H7 (cell line): ENCODE results near the gene NTN1. TPM values are rescaled to one million over a fixed set of nuclear protein-coding genes. Genes with fewer than 3 reads are reported as not detected.

Experiments
- DNase-seq: peaks from one replicate; pipeline ENCODE4 v3.0.0; 2012
- H3K27me3 ChIP-seq: 2 replicates; pipeline ENCODE4 v1.6.0; 2011; ENCODE audit warnings: mild to moderate bottlenecking, low read length; ENCODE audit not compliant: control insufficient read depth, insufficient read depth
- H3K36me3 ChIP-seq: replicated peaks from 2 replicates; pipeline ENCODE4 v1.5.1; 2011; ENCODE audit warnings: low read length; ENCODE audit not compliant: control insufficient read depth, insufficient read depth
- H3K4me3 ChIP-seq: 2 replicates; pipeline ENCODE4 v1.5.1; 2011; ENCODE audit warnings: low read depth, mild to moderate bottlenecking, control low read depth, low read length, moderate library complexity; ENCODE audit not compliant: insufficient read depth
- total RNA-seq: library from RNA; depleted of rRNA; stranded (reverse); fragments of >200 nt; shearing (Covaris generic); gene quantifications from 2 replicates; pipeline ENCODE4 v1.2.3, GENCODE V29; 2014

Gene NTN1
- total RNA-seq, 1 experiment from 2014 or later, result 19.1 TPM

DNA sequence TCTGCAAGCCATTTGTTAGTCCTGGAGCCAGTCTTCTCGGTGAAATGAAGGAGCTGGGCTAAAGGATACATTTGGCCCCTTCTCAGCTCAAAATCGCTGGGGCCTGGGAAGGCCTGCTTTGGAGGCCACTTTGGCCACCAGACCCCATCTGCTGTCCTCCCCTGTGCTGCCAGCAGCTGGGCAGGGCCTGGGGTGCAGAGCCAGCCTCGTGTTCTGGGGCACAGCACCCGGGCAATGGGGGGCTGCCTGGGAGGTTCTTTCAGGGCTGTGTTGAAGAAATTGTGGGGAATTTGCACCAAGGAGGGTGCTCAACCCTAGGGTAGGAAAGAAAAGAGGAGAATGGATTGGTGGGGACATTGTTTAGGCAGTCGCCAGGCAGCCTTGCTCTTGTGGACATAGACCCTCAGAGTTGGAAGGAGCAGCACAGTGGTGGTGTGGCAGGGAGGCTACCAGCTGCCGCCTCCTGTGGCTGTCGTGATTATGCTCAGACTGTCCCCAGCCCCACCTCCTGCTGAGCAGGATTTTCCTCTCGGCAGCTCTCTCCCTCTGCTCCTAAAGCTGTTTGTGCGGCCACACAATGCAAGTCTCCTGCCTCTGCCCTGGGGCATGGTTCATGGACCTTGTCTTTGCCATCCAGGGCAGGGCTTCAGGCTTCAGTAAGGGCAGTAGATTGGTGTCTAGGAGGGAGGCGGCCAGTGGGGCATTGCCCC, 174.8 kb downstream of the NTN1 start:
- Histone ChIP-seq H3K4me3 (no peak overlapping the region), H3K36me3 (no peaks in the 10 kb centered on the region), H3K27me3 (no peaks in the 10 kb centered on the region)
- DNase-seq, result peak; percentile 70

DNA sequence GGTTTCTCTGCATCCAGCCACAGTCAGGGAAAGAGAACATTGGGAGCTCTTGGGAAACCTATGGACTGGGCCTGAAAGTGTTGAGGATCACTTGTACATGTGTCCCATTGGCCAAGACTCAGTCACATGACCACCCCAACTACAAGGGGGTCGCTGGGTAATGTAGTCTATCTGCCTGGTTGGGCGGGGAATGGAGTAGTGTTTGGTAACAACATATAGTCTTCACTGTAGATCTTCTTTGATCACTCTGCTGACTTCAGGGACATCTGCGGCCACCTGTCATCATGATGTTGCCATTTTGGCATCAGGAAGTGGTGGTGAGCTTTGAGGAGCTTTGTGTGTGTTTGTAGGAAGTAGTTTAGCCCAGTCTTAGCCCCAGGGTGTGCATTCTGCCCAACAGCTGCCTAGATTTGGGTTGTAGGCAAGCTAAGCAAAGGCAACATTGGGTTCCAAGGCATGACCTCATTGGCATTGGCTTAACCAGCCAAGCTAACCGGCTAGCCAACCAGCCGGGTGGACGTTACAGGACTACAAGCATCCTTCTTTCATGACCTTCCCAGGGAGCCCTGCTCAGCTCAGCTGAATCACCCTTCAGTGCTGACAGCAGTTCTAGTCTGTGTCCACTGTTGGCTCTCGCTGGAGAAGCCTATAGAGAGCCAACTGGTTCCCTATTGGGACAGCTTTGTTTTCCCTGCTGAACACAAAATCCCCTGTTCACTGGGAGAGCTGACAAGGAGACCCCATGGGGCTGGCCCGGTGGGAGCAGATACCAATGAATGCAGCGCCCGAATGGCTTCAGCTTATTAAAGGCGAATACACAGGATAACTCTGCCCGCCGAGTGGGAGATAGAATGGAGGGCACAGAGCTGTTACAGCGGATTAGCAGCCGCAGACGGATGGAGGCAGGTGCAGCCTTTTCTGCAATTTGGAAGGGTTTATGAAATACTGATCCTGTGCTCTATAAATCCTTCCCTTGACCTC, 178.6 kb downstream of the NTN1 start:
- DNase-seq, result peak; percentile 77

DNA sequence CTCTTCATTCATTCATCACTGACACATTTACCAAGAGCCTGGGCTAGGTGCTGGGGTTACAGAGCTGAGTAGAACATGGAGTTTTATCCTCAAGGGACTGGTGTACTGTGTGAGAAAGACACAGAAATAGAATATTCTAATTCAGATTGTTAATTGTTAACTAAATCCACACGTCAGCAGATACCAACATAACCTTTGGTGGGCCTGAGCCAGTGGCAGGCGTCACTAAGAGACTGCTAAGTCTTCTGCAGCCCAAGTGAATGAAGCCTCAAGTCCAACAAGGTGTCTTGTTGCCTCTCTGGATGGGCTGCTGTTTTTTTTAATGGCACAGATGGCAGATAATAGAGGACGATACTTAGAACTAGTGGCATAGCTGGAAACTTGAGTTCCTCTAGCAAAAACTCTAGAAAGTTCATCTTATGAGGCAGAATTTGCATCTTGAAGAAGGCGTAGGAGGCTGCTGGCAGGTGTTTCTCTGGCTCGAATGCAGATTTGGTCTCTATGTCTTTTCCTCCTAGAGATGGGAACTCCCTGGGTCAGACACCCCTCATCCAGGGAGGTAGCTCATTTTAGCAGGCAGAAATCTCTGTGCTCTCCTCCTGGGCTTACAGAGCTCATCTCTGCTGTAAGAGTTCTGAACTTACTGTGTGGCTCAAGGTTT, 179.5 kb downstream of the NTN1 start:
- DNase-seq, result no peak
- Histone ChIP-seq H3K27me3 (no peaks in the 10 kb centered on the region), H3K4me3 (no peak overlapping the region), H3K36me3 (no peaks in the 10 kb centered on the region)

More for the DNA sequence above, 178.6 kb downstream of the NTN1 start:
- H3K27me3 ChIP-seq, result no peaks in the 10 kb centered on the region
- no peak overlapping the region for H3K4me3 ChIP-seq
- no peaks in the 10 kb centered on the region for H3K36me3 ChIP-seq

GRCh38 chr17:9202532-9202931, 181.2 kb downstream of the NTN1 start:
- no peak for DNase-seq
- H3K4me3 ChIP-seq, result no peak overlapping the region
- H3K36me3 ChIP-seq, result no peaks in the 10 kb centered on the region
- H3K27me3 ChIP-seq, result no peaks in the 10 kb centered on the region

GRCh38 chr17:9203771-9204425, 182.6 kb downstream of the NTN1 start:
- no peak for DNase-seq
- Histone ChIP-seq H3K4me3 (no peak overlapping the region), H3K36me3 (no peaks in the 10 kb centered on the region), H3K27me3 (no peaks in the 10 kb centered on the region)

DNA sequence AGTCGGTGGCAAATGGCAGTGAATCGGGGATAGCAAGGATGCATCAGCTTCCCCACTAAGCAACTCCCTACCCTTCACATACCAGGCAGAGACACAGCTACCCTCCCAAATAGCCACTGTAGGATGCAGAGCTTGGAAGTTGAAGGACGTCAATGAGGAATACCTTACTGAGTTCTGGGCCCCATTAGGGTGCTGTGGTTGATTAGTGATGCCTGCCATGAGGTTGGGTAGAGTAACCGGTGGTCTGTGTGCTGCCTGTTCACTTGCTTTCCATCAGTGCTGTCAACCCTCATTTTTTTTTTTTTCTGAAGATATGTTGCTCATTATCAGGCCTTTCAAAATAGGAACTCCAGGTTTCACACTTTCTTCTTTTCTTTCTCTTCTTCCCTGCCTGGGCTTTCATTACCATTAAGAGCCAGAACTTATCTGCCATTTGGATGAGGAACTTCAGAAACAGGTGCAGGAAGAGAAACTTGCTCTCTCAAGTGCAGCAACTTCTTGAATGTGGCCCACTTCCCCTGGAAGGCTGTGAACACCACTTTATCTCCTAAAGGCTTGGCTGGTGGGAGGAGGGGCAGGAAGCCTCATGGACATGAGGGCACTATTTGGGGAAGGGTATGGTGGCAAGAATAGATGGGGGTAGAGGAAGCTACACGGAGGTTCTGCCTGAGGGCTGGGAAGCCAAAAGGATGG, 183.5 kb downstream of the NTN1 start:
- H3K27me3 ChIP-seq, result no peaks in the 10 kb centered on the region

DNA sequence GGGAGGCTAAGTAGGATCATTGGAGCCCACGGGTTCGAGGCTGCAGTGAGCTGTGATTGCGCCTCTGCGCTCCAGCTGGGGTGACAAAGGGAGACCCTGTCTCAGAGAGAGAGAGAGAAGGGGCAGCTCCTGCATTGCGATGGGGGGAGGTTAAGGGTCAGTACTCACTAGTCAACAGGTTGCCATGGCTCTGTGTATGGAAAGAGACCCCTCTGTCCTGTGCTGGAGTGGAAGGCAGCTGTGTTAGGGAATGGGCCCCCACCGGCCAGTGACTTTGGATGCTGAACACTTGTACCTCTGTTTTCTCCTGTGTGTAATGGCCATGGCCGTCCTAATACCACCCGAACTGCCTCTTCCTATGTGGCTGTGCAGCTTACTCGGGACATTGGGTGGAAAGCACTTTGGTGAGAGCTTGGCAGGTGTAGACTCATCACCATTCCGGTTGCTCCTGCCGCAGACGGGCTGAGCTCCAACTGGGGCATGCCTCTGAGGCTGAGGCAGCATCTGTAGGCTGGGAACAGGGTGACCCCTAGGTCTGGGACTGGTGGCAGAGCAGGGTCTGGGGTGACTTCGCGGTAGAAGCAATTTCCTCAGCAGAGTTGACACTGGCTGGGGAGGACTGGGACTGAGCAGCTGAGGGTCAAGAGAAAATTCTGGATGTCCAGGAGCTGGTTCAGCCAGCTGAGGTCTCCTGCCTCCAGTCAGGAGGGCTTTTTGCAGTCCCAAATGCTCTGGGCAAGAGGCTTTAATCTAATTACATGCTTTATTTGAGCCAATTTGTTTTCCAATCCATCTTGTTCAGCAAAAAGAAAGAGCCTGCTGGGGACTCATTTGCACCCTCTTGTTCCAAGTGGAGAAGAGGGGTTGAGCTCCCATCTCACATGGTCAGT, 184.5 kb downstream of the NTN1 start:
- no peak overlapping the region for H3K4me3 ChIP-seq
- no peaks in the 10 kb centered on the region for H3K36me3 ChIP-seq
- DNase-seq, result no peak
- H3K27me3 ChIP-seq, result no peaks in the 10 kb centered on the region

More for the DNA sequence above, 183.5 kb downstream of the NTN1 start:
- Histone ChIP-seq H3K4me3 (no peak overlapping the region), H3K36me3 (no peaks in the 10 kb centered on the region)
- DNase-seq, result no peak

GRCh38 chr17:9206410-9206703, 185.0 kb downstream of the NTN1 start:
- no peak for DNase-seq
- Histone ChIP-seq H3K27me3 (no peaks in the 10 kb centered on the region), H3K36me3 (no peaks in the 10 kb centered on the region), H3K4me3 (no peak overlapping the region)

DNA sequence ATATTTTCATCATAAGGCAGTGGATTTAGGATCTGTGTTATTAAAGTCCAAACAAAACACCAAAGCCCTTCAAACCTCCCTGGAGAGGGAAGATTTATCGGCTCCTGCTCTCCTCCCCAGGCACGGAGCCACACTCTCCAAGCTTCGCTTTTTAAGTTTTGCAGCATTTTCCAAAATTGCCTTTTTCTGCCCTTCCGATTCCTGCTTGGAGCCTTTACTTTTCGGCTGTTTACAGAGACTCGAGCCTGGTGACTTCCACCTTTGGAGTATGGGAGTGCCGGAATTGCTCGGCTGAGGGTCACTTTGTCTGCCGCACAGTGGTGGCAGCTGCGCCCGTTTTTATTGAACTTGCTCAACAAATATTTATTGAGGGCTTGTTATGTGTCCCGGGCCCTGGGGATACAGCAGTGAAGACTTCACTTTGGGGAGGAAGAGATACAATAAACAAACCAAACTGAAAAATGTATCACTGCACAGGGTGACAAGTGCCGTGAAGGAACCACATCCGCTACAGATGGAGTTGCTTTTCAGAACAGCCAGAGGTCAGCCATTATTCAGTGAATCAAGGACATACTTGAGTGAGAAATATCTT, 185.5 kb downstream of the NTN1 start:
- H3K27me3 ChIP-seq, result no peaks in the 10 kb centered on the region
- H3K36me3 ChIP-seq, result no peaks in the 10 kb centered on the region
- no peak overlapping the region for H3K4me3 ChIP-seq
- no peak for DNase-seq

DNA sequence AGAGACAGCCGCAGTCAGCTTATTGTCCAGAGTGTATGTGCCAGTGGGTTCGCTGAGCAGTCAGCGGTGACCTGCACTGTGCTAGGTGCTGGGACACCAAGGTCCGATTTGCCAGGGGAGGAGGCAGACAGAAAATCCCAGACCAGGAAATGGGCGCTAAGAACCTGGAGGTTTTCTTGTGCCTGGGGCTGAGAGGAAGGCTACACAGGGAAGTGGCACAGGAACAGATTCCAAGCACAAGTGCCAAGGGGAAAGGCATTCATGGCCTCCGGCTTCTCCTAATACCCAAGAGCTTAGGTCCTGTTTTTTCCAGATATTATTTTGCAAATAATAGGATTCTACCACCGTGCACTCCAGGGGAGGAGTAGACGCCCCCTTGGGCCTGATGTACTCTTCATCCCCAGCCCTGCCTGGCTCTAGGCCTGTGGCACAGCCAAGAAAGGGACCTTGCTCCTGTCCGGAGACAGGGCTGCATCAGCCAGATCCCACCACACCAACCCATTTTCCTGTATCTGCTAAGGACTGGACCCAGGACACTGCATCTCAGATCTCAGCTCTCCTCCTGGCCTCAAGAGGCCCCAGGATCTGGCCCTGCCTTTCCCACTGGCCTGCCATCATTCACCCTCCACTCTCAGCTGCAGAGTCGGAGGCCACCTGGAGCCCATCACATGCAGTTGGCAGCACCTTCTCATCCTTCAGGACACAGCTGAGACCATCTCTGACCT, 187.2 kb downstream of the NTN1 start:
- DNase-seq, result no peak
- no peak overlapping the region for H3K4me3 ChIP-seq
- no peaks in the 10 kb centered on the region for H3K36me3 ChIP-seq
- no peaks in the 10 kb centered on the region for H3K27me3 ChIP-seq

DNA sequence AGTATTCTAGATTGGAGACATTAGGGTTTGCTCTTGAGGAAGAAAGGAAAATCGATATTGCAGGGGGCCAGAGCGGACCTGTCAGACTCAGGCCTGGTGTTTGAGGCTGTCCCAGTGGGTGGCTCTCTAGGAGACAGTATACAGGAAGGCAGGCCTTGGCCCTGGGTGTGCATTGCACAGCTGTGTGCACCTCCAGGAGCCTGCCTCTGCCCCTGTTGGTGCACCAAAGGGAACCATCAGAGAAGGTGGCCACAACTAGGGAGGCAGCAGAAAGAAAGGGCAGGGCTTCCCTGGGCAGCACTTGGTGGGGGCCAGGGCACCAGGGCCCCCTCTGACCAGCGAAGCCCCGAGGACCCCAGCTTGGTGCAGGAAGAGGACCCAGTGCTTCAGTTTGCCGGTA, 188.0 kb downstream of the NTN1 start:
- H3K36me3 ChIP-seq, result no peaks in the 10 kb centered on the region
- no peak overlapping the region for H3K4me3 ChIP-seq
- DNase-seq, result no peak
- no peaks in the 10 kb centered on the region for H3K27me3 ChIP-seq

- no peaks in the 10 kb centered on the region for H3K36me3 ChIP-seq
Measured at GRCh38 chr17:9209781-9210370, 188.6 kb downstream of the NTN1 start.

More at GRCh38 chr17:9209781-9210370, 188.6 kb downstream of the NTN1 start:
- H3K27me3 ChIP-seq, result no peaks in the 10 kb centered on the region
- H3K4me3 ChIP-seq, result no peak overlapping the region
- DNase-seq, result no peak
